HG03469 (cell line): ENCODE data around the gene PTPRT.

Source experiments
- ATAC-seq: cut with Tn5 transposase; IDR thresholded peaks from one replicate; pipeline ENCODE4 v1.9.1; 2021; ENCODE audit warnings: mild to moderate bottlenecking, moderate library complexity, moderate number of reproducible peaks; ENCODE audit not compliant: unreplicated experiment

Gene PTPRT

DNA sequence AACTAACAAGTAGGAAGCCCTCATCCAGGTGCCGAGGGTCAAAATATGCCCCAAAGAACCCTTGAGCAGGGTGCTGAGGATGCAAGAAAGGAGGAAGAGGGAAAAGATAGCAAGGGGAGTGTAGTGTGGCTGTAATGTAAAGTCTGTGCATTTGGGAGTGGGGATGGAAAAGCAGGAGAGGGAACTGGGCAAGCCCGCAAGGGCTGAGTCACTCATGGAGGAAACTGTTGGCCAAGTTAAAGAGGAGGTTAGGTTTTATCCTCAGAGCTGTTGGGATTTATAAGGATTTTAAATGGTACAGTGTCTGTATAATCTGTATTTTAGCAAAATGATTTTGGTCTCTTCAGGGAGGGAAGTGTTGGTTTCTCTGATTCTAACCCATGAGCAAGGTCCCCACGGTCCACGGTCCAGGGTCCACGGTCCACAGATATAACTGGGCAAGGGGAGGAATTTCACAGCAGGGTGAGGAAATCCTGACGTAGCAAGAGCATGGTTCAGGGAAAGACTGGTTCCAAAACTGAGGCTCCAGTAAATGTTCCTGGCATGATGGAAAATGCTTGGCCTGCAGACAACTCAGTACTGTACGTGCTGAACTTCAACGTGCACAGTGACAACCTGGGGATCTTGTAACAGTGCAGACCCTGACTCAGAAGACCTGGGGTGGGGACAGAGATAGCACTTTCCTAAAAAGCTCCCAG is 759.8 kb downstream of the PTPRT start:
- ATAC-seq: no peak

DNA sequence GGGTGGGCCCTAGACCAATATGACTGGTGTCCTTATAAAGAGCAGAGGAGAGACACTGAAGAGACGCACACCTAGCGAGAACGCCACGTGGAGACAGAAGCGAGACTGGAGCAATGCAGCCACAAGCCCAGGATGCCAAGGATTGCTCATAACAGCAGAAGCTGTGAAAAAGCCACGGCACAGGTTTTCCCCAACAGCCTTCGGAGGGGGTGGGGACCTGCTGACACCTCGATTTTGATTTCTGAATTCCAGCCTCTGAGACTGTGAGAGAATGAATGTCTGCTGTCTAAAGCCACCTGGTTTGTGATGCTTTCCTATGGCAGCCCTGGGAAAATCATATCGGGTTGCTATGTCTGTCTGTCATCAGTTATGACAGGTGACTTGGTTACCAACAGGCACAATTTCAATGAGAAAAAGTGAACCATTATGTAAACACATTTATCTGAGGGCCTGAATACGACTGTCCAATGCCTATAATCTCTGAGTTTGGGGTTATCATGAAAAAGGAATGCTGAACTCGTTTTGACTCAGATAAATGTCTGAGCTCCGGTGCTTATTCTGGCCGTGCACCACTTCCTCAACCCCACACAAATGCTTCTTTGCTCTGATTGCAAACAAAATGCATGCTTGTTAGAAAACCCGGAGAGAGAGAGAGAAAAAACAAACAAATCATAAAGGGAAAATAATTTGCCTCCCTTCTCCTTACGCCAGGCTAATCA is 769.7 kb downstream of the PTPRT start:
- ATAC-seq: no peak

DNA sequence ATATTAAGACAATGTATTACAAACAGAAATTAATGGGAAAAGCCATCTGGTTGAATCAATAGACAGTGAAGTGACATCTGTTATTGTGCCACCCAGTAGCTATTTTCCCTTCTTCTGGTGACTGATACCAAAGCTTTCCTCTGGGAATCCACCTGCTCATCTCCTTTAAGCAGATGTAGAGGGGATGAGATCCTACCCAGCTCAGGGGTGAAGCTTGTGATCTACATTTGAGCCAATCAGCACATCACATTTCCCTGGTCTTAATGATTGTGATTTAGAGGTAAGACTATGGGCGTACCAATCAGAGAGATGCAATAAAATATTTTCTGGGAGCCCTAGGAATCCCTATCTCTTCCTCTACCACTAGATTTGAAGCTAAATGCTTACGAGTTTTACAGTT is 782.9 kb downstream of the PTPRT start:
- no peak for ATAC-seq

- ATAC-seq: no peak
These were observed 787.3 kb downstream of the PTPRT start for GRCh38 chr20:42402455-42402854.

- no peak for ATAC-seq
These were observed 788.1 kb downstream of the PTPRT start for GRCh38 chr20:42401613-42402012.

GRCh38 chr20:42399802-42400201 is 789.9 kb downstream of the PTPRT start:
- ATAC-seq: no peak

- no peak for ATAC-seq
These were observed 797.3 kb downstream of the PTPRT start for GRCh38 chr20:42392442-42392841.

DNA sequence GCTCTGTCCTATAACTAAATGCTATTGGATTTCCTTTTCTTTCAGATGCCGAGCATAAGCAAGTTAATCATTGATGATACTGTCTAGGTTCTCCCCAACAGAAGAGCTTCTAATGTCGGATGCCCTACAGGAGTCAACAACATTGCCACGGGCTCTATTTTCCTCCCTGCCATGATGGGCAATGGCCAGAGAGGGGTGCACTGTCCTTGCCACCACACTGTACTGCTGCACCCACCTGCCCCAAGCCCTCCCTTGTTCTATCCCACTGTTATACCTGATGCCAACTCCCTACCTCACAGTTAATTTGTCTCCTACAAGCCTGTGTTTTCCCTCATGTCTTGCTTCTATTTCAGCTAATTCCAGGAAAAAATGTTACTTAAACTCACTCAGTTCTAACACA is 797.9 kb downstream of the PTPRT start:
- ATAC-seq: no peak

GRCh38 chr20:42380287-42380686 is 809.4 kb downstream of the PTPRT start:
- ATAC-seq: no peak

GRCh38 chr20:42379385-42379784 is 810.3 kb downstream of the PTPRT start:
- ATAC-seq: no peak

- no peak for ATAC-seq
These were observed 810.9 kb downstream of the PTPRT start for GRCh38 chr20:42378826-42379225.

- ATAC-seq: no peak
These were observed 813.6 kb downstream of the PTPRT start for GRCh38 chr20:42376131-42376530.

GRCh38 chr20:42373049-42373448 is 816.7 kb downstream of the PTPRT start:
- ATAC-seq: no peak

GRCh38 chr20:42370075-42370474 is 819.6 kb downstream of the PTPRT start:
- no peak for ATAC-seq

GRCh38 chr20:42368910-42369309 is 820.8 kb downstream of the PTPRT start:
- no peak for ATAC-seq

GRCh38 chr20:42366626-42367025 is 823.1 kb downstream of the PTPRT start:
- no peak for ATAC-seq

DNA sequence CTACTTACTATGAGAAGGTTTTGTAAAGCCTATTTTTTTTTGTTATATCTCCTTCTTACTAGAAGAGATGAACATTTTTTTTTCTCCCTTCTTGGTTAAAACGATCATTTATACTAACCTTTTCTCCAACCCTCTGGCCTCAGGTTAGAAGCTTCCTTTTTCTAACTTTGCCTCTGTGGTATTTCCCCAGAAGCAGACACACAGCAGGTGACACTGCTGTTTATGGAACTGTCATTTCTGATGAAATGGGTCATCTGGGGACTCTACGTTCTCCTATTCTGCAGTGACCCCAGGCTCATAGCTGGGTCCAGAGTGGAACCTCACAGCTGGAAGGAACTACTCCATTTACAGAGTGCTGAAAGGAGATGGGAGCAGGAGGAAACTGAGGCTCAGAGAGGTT is 825.3 kb downstream of the PTPRT start:
- ATAC-seq: no peak

DNA sequence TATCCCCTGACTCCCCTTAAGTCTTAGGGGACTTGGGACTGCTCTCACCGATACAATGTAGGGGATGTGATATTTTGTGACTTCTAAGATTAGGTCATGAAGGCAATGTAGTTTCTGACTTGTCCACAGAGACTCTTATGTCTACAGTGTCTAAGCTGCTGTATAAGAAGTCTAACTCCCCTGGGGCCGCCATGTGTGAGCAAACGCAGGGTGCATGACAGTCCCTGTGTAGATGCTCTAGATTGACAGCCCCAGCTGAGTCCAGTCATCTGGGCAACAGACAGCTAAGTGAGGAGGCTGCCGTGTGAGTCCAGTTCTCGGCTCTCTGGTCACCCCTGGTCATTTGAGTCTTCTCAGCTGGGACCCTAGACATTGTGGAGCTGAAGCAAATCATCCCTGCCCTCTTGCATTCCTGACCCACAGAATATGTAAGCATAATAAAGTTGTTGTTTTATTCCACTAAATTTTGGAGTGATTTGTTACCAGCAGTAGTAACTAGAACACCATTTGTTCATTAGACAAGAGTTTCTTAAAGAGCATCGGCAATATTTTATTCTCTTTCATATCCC is 828.2 kb downstream of the PTPRT start:
- ATAC-seq: no peak

- no peak for ATAC-seq
These were observed 829.1 kb downstream of the PTPRT start for GRCh38 chr20:42360621-42361020.

GRCh38 chr20:42359617-42360016 is 830.1 kb downstream of the PTPRT start:
- no peak for ATAC-seq

DNA sequence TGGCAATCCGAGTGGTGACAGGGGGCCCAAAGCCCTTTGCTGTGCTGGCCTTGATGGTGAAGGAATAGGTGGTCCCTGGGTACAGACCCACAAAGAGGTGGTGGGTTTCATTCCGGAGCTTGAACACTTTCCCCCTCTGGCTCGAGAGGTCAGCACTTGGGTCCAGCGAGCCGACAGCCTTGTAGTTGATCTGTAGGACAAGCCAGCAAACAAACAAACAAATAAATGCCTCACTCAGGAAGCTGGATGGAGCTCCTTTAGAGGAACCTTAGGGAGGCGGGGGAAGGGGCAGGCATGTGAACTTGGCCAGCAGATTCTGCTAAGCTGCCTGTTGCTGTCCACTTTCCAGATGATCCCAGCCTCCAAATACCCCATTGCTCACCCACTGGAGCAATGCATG is 837.6 kb downstream of the PTPRT start:
- ATAC-seq: no peak

DNA sequence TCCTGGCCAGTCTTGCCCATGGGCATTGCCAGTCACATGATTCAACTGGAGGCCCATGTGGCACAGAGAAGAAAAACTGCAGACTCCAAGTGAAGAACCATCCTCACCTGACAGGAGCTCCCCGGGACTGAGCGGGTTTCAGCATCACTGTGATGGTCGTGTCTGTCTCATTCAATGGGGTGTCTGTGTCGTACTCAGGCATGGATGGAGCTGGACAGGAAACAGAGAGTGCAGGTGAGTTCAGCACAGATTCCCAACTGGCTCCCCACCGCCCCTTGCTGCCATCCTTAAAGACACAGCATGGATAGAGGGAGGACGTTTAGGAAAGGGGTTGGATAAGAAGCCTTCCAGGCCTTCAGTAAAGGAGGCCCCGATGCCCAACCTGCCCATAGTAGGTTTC is 839.2 kb downstream of the PTPRT start:
- ATAC-seq: no peak
